Inflammatory macrophage (primary cell): ENCODE data around the gene CEP20.
A peak's percentile ranks its signal among the peaks of the same experiment; 100 is the strongest.
"Not testable (repeated sequence)": the region's sequence is repeated elsewhere in the genome, so short reads cannot be mapped to it uniquely, and the experiment has no call there.

ENCODE experiments used
- DNase-seq, 2 donors: peaks; one replicate each; pipeline ENCODE4 v3.0.0-alpha.2; 2020 to 2022
- total RNA-seq, 18 experiments: gene quantifications; one replicate each; lab custom pipeline; 2026; ENCODE audit warnings: mixed read lengths in 6 of 18, inconsistent platforms in 2 of 18; lab: John Stamatoyannopoulos, UW

CEP20 gene, protein sequence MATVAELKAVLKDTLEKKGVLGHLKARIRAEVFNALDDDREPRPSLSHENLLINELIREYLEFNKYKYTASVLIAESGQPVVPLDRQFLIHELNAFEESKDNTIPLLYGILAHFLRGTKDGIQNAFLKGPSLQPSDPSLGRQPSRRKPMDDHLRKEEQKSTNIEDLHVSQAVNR
- 12.1 to 61.1 (median 38.9) reads per million in 18 experiments for total RNA-seq

DNA sequence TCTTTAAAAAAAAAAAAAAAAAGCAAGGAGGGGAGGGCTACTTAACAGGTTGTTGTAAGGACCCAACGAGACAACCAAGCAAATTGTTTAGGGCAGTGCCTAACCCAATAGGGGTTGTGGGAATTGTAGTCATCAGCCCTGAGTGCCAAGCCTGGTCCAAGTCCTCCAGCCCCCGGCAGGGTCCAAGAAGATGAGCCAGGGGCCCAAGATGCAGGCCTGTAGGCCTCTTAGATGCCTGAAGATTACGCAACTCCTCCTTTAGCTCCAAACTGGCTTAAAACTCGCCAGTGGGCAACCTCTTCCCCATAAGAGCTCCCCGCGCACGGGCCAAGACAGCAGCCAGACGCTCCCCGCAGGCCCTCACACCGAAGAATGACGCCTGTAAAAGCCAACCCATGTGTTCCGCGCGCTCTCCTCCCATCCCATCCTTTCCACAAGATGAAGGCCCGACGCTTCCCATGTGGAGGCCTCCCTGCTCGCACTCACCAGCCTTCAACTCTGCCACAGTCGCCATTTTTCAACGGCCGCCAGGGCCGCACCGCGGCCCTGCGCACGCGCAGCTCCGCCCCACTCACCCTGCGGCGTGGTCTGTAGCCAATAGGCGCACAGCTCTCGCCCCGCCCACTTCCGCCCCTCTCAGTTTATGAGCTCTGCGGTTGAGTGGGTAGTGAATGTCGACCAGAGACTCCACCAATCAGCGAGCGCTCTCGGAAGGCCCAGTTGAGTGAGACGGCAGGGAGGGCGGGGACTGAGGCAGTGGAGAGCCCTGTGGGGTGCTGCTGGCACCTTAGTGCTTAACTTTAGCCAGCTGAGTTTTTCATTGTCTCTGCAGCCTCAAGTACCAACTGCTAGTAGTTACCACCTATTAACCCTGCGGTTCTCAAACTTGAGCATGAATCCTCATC, at the start of gene CEP20:
TSS of gene CEP20 (minus strand) at position 532 of the 905 bp plus-strand sequence. CDS start at position 514, 18 bp downstream.
- peak; percentile 99 to 100 for DNase-seq

- DNase-seq: peak; percentile 77 to 83
Measured at GRCh38 chr16:15936809-15937208, 48.4 kb upstream of the CEP20 start.

GRCh38 chr16:15934991-15935390, 46.6 kb upstream of the CEP20 start:
- no peak for DNase-seq

DNA sequence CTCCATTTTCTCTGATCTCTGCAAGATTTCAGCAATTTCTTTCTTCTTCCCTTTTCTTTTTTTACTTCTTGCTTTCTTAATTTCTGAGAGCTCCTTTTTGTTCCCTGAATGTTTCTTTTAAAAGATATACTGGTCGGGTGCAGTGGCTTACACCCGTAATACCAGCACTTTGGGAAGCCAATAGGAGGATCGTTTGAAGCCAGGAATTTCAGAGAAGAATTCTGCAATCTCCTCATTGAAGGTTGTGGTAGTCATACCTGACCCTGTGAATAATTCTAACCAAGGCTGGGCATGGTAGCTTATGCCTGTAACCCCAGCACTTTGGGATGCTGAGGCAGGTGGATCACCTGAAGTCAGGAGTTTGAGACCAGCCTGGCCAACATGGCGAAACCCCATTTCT, 45.4 kb upstream of the CEP20 start:
- peak in 1 of 2 donors; percentile 33 for DNase-seq

- peak in 1 of 2 donors; percentile 22 for DNase-seq
Measured at GRCh38 chr16:15932939-15933338, 44.5 kb upstream of the CEP20 start.

GRCh38 chr16:15928261-15929104, 40.1 kb upstream of the CEP20 start:
- no peak for DNase-seq

DNA sequence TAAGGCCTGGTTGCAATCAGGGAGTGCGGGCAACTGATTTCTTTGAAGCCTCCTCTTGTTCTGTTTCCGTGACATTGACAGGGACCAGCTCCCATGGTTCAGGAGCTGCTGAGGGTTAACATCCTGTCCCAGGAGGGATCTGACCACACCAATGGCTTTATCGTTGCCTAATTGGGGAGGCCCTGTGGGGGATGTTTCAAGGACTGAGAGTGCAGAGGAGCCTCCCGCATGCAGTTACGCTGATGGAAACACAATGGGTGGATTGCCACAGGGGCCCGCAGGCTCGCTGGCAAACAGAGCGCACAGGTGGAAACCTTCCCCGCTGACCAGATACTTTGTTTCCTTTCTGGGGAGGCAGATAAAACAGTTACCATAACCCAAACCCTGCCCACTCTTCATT, 37.2 kb upstream of the CEP20 start:
- DNase-seq: no peak

DNA sequence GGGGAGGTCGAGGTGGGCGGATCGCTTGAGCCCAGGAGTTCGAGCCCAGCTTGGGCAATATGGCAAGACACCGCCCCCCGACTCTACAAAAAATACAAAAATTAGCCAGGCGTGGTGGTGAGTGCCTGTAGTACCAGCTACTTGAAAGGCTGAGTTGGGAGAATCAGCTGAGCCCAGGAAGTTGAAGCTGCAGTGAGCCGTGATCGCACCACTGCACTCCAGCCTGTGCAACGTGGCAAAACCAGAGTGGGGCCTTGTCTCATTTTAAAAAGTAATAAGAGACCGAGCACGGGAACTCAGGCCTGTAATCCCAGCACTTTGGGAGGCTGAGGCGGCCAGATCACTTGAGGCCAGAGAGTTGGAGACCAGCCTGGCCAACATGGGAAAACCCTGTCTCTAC, 36.6 kb upstream of the CEP20 start:
- no peak for DNase-seq

GRCh38 chr16:15919331-15919730, 30.9 kb upstream of the CEP20 start:
- no peak for DNase-seq

- DNase-seq: not testable (repeated sequence)
Measured at GRCh38 chr16:15918314-15918713, 29.9 kb upstream of the CEP20 start.

DNA sequence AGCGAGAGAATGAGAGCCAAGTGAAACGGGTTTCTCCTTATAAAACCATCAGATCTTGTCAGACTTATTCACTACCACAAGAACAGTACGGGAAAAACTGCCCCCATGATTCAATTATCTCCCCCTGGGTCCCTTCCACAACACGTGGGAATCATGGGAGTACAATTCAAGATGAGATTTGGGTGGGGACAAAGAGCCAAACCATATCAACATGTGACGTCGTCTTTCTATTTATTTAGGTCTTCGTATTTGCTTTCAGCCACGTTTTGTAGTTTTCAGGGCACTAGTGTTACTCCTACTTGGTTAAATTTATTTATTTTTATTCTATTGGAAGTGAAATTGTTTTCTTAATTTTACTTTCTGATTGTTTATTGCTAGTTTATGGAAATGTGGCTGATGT, 27.9 kb upstream of the CEP20 start:
- DNase-seq: no peak

GRCh38 chr16:15915555-15916081, 27.2 kb upstream of the CEP20 start:
- DNase-seq: no peak

DNA sequence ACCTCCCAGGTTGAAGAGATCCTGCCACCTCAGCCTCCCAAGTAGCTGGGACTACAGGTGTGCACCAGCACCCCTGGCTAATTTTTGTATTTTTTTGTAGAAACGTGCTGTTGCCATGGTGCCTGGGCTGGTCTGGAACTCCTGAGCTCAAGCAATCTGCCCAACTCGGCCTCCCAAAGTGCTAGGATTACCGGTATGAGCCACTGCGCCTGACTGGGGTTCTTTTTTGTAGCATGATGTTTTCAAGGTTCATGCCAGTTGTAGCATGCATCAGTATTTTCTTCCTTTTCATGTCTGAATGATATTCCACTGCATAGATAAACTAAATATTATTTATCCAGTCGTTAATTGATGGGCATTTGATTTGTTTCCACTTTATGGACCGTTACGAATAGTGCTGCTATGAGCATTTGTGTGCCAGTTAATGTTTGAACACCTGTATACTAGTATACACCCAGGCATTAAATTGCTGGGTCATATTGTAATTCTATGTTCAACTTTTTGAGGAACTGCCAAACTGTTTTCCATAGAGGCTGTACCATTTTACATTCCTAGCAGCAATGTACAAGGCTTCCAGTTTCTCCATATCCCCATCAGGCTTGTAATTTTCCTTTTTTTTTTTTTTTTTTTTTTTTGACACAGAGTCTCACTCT, 24.8 kb upstream of the CEP20 start:
- DNase-seq: no peak

GRCh38 chr16:15911198-15911597, 22.8 kb upstream of the CEP20 start:
- no peak for DNase-seq

DNA sequence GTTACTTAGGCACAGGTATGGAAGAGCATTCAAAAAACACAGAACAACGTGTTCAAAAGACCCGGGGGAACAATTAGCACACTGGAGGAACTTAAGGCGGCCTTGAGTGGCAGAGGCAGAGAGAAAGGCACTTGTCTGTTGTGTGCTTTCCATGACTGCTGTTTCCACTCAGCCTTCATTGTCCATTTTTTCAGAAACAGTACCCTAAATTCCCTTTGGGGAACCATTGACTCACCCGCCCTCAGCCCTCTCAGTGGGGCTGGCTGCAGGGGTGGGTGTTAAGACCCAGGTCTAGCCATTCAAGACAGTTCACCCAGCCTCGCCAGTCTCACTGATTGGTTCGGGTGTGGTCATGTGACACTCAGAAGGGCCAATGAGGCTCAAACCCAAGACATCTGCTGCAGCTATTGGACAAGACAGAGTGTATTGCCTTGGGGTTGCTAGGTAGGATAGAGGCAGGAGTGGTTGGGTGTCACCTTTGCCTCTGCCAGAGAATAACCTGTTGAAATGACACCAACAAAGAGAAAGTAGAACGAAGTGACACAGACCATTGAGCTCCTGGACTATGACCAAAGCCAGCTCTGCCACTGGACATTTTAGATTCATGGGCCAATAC, 19.6 kb upstream of the CEP20 start:
- peak; percentile 26 to 29 for DNase-seq

GRCh38 chr16:15906439-15906838, 18.0 kb upstream of the CEP20 start:
- DNase-seq: no peak

GRCh38 chr16:15903960-15904359, 15.6 kb upstream of the CEP20 start:
- DNase-seq: no peak

DNA sequence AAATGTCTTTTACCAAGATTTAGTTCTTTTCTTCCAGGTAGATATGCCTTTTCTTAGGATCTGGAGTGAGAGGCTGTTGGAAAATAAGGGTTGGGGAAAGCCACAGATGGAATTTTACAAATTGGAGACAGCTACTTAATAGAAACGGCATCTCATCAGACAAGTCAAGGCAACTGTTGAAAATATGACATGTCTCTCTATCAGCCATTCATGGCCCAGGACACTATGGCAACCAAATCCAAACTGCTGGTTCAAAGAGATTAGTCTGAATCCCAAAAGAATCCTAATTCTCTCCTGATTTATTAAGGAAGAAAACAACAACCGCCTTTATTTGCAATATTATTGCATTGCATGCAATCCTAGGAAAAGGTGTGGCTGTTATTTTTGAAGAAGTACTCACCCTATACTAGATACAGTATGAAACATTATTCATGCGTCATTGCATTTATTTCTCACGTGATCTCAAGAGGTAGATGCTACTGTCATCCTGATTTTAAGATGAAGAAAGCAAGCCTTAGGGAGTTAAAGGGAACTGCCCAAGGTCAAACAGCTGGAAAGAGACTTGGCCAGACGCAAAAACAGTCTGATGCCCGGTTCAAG, 12.6 kb upstream of the CEP20 start:
- DNase-seq: no peak

- DNase-seq: no peak
Measured at GRCh38 chr16:15900357-15900756, 12.0 kb upstream of the CEP20 start.

GRCh38 chr16:15899538-15900100, 11.2 kb upstream of the CEP20 start:
- DNase-seq: no peak

DNA sequence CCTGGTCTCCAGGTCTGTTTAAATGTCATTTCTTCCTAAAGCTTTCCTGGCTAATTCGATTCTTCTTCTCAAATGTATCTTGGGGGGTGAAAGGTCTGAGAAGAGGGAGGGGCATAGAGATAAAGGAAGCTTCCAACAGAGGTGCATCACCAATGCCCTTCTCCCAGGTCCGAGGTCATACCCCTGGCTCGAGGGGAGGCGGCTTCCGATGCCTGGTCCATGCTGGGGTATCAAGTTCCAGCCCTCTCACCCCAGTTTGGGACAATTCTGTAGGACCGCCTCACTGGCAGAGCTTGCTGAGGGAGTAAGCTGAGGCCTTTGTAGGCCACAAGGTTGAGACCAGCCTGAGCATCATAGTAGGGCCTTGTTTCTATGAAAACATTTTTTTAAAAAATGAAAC, 10.3 kb upstream of the CEP20 start:
- no peak for DNase-seq
